ENCODE measurements around the gene ATXN7L3.
"Not testable (repeated sequence)": the region's sequence is repeated elsewhere in the genome, so short reads cannot be mapped to it uniquely, and the experiment has no call there.

ATXN7L3 gene

DNA sequence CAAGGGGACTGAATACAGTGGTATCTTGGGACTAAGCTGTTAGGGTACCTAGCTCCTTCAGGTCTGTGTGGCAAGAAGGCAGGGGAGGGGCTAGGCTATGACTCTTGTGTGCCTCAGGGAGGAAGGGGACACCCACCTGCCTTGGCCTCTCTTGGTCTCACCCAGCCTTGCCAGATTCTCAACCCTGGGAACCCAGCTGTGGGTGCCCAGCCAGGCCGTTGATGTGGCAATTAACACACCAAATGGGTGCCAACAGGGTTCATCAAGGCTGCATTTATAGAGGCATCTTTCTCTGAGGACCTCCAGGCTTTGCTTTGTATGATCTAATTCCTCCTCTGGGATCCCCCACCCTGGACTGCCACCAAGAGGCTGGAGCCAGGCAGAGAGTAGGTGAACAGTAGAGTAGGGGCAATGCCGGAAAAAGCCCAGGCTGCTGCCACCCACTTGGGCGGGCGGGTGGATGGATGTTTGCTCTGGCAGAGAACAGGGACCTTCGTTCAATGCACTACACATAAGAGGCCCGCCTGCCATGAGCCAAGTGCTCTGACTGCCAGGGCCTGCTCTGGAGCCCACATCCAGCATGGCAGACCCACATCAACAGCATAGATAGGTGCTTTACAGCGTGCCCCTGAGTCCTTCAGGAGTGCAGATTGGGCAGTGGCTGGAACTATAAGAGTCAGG is 32.4 kb downstream of the ATXN7L3 start:
- TF ChIP-seq, protein P1, sequence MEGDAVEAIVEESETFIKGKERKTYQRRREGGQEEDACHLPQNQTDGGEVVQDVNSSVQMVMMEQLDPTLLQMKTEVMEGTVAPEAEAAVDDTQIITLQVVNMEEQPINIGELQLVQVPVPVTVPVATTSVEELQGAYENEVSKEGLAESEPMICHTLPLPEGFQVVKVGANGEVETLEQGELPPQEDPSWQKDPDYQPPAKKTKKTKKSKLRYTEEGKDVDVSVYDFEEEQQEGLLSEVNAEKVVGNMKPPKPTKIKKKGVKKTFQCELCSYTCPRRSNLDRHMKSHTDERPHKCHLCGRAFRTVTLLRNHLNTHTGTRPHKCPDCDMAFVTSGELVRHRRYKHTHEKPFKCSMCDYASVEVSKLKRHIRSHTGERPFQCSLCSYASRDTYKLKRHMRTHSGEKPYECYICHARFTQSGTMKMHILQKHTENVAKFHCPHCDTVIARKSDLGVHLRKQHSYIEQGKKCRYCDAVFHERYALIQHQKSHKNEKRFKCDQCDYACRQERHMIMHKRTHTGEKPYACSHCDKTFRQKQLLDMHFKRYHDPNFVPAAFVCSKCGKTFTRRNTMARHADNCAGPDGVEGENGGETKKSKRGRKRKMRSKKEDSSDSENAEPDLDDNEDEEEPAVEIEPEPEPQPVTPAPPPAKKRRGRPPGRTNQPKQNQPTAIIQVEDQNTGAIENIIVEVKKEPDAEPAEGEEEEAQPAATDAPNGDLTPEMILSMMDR (IDR thresholded peaks at IDR 0.05; ENCODE audit: extremely low read depth, missing control alignments) = no peak
- DNase-seq (ENCODE audit: low spot score) = no peak

DNA sequence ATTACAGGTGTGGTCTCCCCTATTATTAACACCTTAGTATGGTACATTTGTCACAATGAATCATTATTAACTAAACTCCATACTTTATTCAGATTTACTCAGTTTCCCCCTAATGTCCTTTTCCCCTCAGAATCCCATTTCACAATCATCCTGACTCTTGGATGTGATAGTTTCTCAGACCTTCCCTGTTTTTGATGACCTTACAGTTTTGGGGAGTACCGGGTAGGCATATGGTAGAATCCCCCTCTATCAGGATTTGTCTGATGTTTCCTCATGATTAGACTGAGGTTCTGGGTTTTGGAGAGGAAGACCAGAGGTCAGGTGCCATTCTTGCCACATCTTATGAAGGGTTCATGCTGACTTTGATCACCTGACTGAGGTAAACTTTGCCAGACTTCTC is 35.2 kb downstream of the ATXN7L3 start:
- no peak for DNase-seq (ENCODE audit: low spot score)

DNA sequence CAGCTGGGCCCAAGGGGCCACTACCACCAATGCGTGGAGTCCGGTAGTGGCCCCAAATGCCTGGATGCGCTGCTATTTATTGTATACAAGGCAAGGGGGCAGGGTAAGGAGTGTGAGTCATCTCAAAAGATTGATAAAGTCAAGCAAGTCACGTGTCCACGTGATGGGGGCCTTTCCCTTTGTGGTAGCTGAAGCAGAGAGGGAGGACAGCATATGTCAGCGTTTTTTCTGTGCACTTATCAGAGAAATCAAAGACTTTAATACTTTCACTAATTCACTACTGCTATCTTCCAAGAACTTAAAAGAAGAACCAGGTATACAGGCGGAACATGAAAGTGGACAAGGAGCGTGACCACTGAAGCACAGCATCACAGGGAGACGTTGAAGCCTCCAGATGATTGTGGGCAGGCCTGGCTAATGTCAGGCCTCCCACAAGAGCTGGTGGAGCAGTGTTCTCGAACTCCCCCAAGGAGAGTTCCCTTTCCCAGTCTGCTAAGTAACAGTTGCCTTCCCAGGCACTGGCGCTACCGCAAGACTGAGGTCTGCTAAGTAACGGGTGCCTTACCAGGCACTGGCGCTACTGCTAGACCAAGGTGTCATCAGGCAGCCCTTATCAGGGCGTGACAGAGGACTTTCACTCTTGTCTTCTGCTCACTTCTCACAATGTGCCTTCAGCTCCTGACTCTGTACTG is 40.0 kb downstream of the ATXN7L3 start:
- DNase-seq (ENCODE audit: low spot score) = no peak
- TF ChIP-seq, protein P1 (IDR thresholded peaks at IDR 0.05; ENCODE audit: extremely low read depth, missing control alignments) = no peak

More for the DNA sequence above, 35.2 kb downstream of the ATXN7L3 start:
- TF ChIP-seq, protein P1 (IDR thresholded peaks at IDR 0.05; ENCODE audit: extremely low read depth, missing control alignments) = no peak

DNA sequence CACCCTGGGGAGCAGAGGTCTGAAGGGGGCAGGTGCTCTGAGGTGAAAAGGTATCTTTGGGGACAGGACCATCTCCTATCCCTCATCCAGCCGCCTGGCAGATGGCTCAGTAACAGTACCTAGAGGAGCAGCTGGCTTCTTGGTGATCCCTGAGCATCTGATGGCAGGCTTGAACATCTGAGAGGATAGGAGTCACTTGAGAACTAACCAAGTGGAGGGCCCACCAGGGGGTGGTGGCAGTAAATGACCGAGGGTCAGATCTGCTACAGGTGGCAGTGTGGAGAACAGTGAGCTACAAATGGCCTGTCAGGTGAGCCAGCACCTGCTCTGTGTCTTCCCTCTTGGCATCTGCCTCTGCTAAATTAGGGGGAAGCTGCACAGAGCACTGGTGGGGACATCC is 44.2 kb downstream of the ATXN7L3 start:
- DNase-seq (ENCODE audit: low spot score) = no peak

DNA sequence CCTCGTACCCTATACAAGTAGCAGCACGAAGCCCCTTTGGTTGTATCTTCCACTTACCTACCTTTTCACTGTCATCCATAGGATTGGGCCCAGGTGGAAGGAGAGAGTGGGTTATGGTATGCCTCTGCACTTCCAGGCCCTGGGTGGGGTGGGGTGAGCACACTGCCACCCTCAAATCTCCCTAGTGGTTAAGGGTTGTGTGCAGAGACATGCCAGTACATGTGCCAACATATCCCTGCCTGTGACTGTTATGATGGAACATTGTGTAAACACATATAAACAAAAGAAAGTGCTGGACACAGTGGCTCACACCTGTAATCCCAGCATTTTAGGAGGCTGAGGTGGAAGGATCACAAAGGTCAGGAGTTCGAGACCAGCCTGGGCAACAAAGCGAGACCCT is 46.8 kb downstream of the ATXN7L3 start:
- DNase-seq (ENCODE audit: low spot score) = no peak
- TF ChIP-seq, protein P1 (IDR thresholded peaks at IDR 0.05; ENCODE audit: extremely low read depth, missing control alignments) = no peak

More for the DNA sequence above, 44.2 kb downstream of the ATXN7L3 start:
- TF ChIP-seq, protein P1 (IDR thresholded peaks at IDR 0.05; ENCODE audit: extremely low read depth, missing control alignments) = no peak

DNA sequence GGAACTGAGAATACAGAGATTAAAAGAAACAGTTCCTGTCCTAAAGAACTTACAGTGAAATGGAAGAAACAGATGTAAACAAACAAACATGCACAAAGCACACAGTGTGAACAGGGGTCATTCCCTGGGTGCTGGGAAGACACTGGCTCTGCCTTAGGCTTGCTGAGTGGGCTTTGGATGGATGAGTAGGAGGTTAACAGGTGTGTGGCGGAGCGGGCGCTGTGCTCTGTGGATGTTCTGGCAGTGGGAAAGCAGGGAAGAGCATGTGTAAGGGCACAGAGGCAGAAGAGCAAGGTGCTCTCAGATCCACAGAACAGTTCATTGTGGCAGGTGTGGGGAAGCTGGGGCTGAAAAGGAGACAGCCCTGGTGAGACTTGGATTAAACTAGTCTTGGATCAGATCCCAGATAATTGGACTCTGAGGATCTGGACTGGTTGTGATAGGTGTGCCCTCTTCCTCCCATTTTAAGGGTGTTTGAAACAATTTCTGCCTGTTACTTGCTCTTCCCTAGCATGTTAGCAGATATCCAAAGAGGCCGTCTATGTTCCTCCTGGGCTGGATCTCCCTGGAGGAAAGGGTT is 49.8 kb downstream of the ATXN7L3 start:
- no peak for DNase-seq (ENCODE audit: low spot score)
- TF ChIP-seq, protein P1 (IDR thresholded peaks at IDR 0.05; ENCODE audit: extremely low read depth, missing control alignments) = no peak

DNA sequence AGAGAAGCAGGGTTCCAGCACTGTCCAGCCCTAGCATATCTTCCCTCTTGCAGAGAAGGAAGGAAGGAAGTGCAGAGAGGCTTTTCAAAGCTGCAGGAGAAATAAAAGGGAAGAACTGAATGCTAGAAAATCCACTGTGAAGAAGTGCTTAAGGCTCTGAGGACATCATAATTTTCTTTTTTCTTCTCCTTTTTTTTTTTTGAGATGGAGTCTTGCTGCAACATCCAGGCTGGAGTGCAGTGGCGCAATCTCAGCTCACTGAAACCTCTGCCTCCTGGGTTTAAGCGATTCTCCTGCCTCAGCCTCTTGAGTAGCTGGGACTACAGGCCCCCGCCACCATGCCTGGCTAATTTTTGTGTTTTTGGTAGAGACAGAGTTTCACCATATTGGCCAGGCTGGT is 50.6 kb downstream of the ATXN7L3 start:
- not testable (repeated sequence) for DNase-seq (ENCODE audit: low spot score)
